Measurements from ENCODE around the gene SAMMSON. TPM values are rescaled to one million over a fixed set of nuclear protein-coding genes. Genes with fewer than 3 reads are reported as not detected.

Gene SAMMSON
- total and polyA plus RNA-seq, 2 experiments from 2014 or later, result not detected

GRCh38 chr3:70085613-70086012, 86.1 kb downstream of the SAMMSON start:
- H3K4me3 ChIP-seq, result no peak overlapping the region
- no peaks in the 10 kb centered on the region for H4K20me1 ChIP-seq (replicated peaks; ENCODE audit: insufficient read depth)
- peaks cover 5% of the 10 kb centered on the region for H3K4me1 ChIP-seq (ENCODE audit: insufficient read depth)
- H3K4me2 ChIP-seq, result no peak overlapping the region
- no peak overlapping the region for H2AFZ ChIP-seq
- H3K4me3 Mint-ChIP-seq, result no peak overlapping the region
- H3K36me3 ChIP-seq (ENCODE audit: insufficient read depth), result no peaks in the 10 kb centered on the region
- H3K27ac ChIP-seq (ENCODE audit: low read depth), result no peak overlapping the region
- TF ChIP-seq EZH2 (IDR thresholded peaks at IDR 0.05; ENCODE audit: low read depth, unreplicated experiment), result no peak
- TF ChIP-seq STAT1 (IDR thresholded peaks at IDR 0.05; ENCODE audit: unreplicated experiment), result no peak
- no peak for TF ChIP-seq ZNF114 (CRISPR knock-in tag; IDR thresholded peaks at IDR 0.05)
- no peak for TF ChIP-seq CTCF (conservative IDR thresholded peaks at IDR 0.05; ENCODE audit: low read depth in 2 of 2)
- TF ChIP-seq EZH2phosphoT487 (IDR thresholded peaks at IDR 0.05; ENCODE audit: unreplicated experiment), result no peak
- no peak for TF ChIP-seq ZNF462 (CRISPR knock-in tag; IDR thresholded peaks at IDR 0.05)
- no peak for TF ChIP-seq JUNB (IDR thresholded peaks at IDR 0.05; ENCODE audit: unreplicated experiment)
- TF ChIP-seq ZNF331 (CRISPR knock-in tag; IDR thresholded peaks at IDR 0.05; ENCODE audit: low read depth), result no peak
- TF ChIP-seq ETS1 (IDR thresholded peaks at IDR 0.05), result no peak
- no peak for TF ChIP-seq REST (IDR thresholded peaks at IDR 0.05; ENCODE audit: unreplicated experiment)
- TF ChIP-seq POLR2AphosphoS5 (IDR thresholded peaks at IDR 0.05; ENCODE audit: low read depth), result no peak
- TF ChIP-seq CREB1 (CRISPR knock-in tag; IDR thresholded peaks at IDR 0.05; ENCODE audit: low read depth), result no peak
- H3K9me2 ChIP-seq (ENCODE audit: insufficient read depth), result peaks cover 5% of the 10 kb centered on the region; the same call in 1 of the 2 replicates
- no peaks in the 10 kb centered on the region for H3K27me3 ChIP-seq (ENCODE audit: insufficient read depth)
- ATAC-seq (no peak), DNase-seq (ENCODE audit: low spot score) (no peak)
- H3K4me1 Mint-ChIP-seq, result peaks cover 2% of the 10 kb centered on the region; the same call in 2 of the 3 replicates
- H3F3A ChIP-seq (replicated peaks; ENCODE audit: low read depth), result no peaks in the 10 kb centered on the region
- H3K27ac Mint-ChIP-seq, result no peak overlapping the region
- H3K36me3 Mint-ChIP-seq (ENCODE audit: low read depth), result no peaks in the 10 kb centered on the region
- H3K9me3 Mint-ChIP-seq, result no peaks in the 10 kb centered on the region
- no peaks in the 10 kb centered on the region for H3K79me2 ChIP-seq (replicated peaks; ENCODE audit: insufficient read depth)
- H3K27me3 Mint-ChIP-seq (ENCODE audit: insufficient read depth, low read depth, poor library complexity), result no peaks in the 10 kb centered on the region

Data from GM23338 (cell line).